SK-N-DZ (cell line): ENCODE measurements around the gene PTOV1.

Experiments used
- DNase-seq: peaks from one replicate; pipeline ENCODE4 v3.0.0-alpha.2; 2015; ENCODE audit warnings: low spot score

PTOV1 gene

GRCh38 chr19:49873834-49874233, 22.9 kb downstream of the PTOV1 start:
- DNase-seq, result no peak

GRCh38 chr19:49874503-49875157, 23.7 kb downstream of the PTOV1 start:
- DNase-seq, result no peak

GRCh38 chr19:49875177-49875576, 24.2 kb downstream of the PTOV1 start:
- no peak for DNase-seq

- DNase-seq, result peak; percentile 57
Measured at GRCh38 chr19:49875857-49876421, 25.0 kb downstream of the PTOV1 start.

- peak; percentile 95 for DNase-seq
Measured at GRCh38 chr19:49876422-49877019, 25.6 kb downstream of the PTOV1 start.

GRCh38 chr19:49877020-49877878, 26.3 kb downstream of the PTOV1 start, which contains the start of the genes AKT1S1 and TBC1D17:
Gene AKT1S1, minus strand, starts transcription at chr19:49877355. Its CDS starts 4,060 bp downstream, at chr19:49873295.
Gene TBC1D17, plus strand, starts transcription at chr19:49877702. Its CDS starts 22 bp downstream, at chr19:49877724.
- peak; percentile 98 for DNase-seq

- peak; percentile 90 for DNase-seq
Measured at GRCh38 chr19:49877879-49878743, 27.2 kb downstream of the PTOV1 start.

- no peak for DNase-seq
Measured at GRCh38 chr19:49878744-49879070, 27.7 kb downstream of the PTOV1 start.

GRCh38 chr19:49879243-49879963, 28.4 kb downstream of the PTOV1 start:
- no peak for DNase-seq

- no peak for DNase-seq
Measured at GRCh38 chr19:49880162-49880869, 29.4 kb downstream of the PTOV1 start.

- DNase-seq, result no peak
Measured at GRCh38 chr19:49881186-49881585, 30.2 kb downstream of the PTOV1 start.

- DNase-seq, result no peak
Measured at GRCh38 chr19:49881672-49882394, 30.9 kb downstream of the PTOV1 start.

GRCh38 chr19:49882643-49883042, 31.7 kb downstream of the PTOV1 start:
- DNase-seq, result no peak

GRCh38 chr19:49883094-49883493, 32.1 kb downstream of the PTOV1 start:
- no peak for DNase-seq

- DNase-seq, result no peak
Measured at GRCh38 chr19:49884109-49884508, 33.1 kb downstream of the PTOV1 start.

GRCh38 chr19:49884760-49885159, 33.8 kb downstream of the PTOV1 start:
- DNase-seq, result no peak

GRCh38 chr19:49887037-49887664, 36.2 kb downstream of the PTOV1 start:
- DNase-seq, result no peak

GRCh38 chr19:49887665-49888509, 36.9 kb downstream of the PTOV1 start:
- DNase-seq, result no peak
